Sigmoid colon (tissue), 4 donors: ENCODE data around the gene APOO.

ENCODE experiments used
- CTCF ChIP-seq, 4 experiments: fragments of 450-650 bp in 3 of 4; fragments of 200-600 bp in 1 of 4; IDR thresholded peaks; one replicate each; pipeline ENCODE4 v1.5.1; 2016 to 2019; ENCODE audit warnings: antibody characterized with exemption in 4 of 4, mild to moderate bottlenecking in 3 of 4, moderate library complexity in 2 of 4
- EP300 ChIP-seq, 4 donors: sonication (generic); formaldehyde crosslinking; IDR thresholded peaks; one replicate each; pipeline ENCODE4 v1.6.1; 2017; ENCODE audit warnings: antibody characterized with exemption in 4 of 4
- POLR2A ChIP-seq, 2 donors: fragments of 450-650 bp; IDR thresholded peaks; one replicate each; pipeline ENCODE4 v1.6.1; 2016; ENCODE audit warnings: antibody characterized with exemption in 2 of 2, mild to moderate bottlenecking in 2 of 2, moderate library complexity in 2 of 2
- POLR2AphosphoS5 ChIP-seq, 4 donors: sonication (generic); formaldehyde crosslinking; IDR thresholded peaks; one replicate each; pipeline ENCODE4 v1.6.1; 2017; ENCODE audit warnings: antibody characterized with exemption in 4 of 4

GRCh38 chrX:23908219-23909004, 674 bp upstream of the APOO start:
- TF ChIP-seq CTCF (IDR thresholded peaks at IDR 0.05) (no peak), POLR2A (IDR thresholded peaks at IDR 0.05) (no peak), POLR2AphosphoS5 (IDR thresholded peaks at IDR 0.05) (no peak), EP300 (IDR thresholded peaks at IDR 0.05) (no peak)
